IMR-90 (cell line): ENCODE measurements around the gene GAS6. TPM values are rescaled to one million over a fixed set of nuclear protein-coding genes. Genes with fewer than 3 reads are reported as not detected.

Experiments
- ATAC-seq: fragments of 200-7000 bp; cut with Tn5 transposase; 2 replicates; pipeline ENCODE4 v1.9.1; 2020; ENCODE audit warnings: low read depth, mild to moderate bottlenecking, moderate library complexity
- BruUV-seq: library from RNA; stranded (reverse); fragments of 400-500 nt; replicated peaks from 2 replicates; lab custom pipeline; 2021; lab: Mats Ljungman, UMichigan
- CTCF ChIA-PET: fragments of 300-600 bp; formaldehyde crosslinking; extraction: SDS; loops from one replicate; lab custom pipeline; 2021; ENCODE audit warnings: antibody characterized with exemption; lab: Yijun Ruan, JAX
- POLR2A ChIA-PET: fragments of 300-600 bp; sonication (Branson Sonifier 250); formaldehyde crosslinking; loops from one replicate; lab custom pipeline; 2022; ENCODE audit warnings: antibody characterized with exemption; ENCODE audit not compliant: unreplicated experiment; lab: Charles Lee
- DNase-seq: peaks from one replicate; pipeline ENCODE4 v3.0.0; 2013
- H2AFZ ChIP-seq: replicated peaks from 2 replicates; pipeline ENCODE3; 2013; ENCODE audit warnings: low read length, mild to moderate bottlenecking; ENCODE audit not compliant: poor library complexity
- H2AK5ac ChIP-seq: 2 replicates; pipeline ENCODE4 v1.6.1; 2013; ENCODE audit warnings: low read depth, low read length, inconsistent platforms
- H2AK9ac ChIP-seq: replicated peaks from 2 replicates; pipeline ENCODE3; 2013; ENCODE audit warnings: mild to moderate bottlenecking, low read depth, low read length, moderate library complexity; ENCODE audit not compliant: poor library complexity
- H2BK120ac ChIP-seq: 2 replicates; pipeline ENCODE4 v1.6.1; 2013; ENCODE audit warnings: low read depth, low read length, inconsistent platforms
- H2BK15ac ChIP-seq: 3 replicates; pipeline ENCODE4 v1.6.1; 2013; ENCODE audit warnings: low read depth, low read length, inconsistent platforms
- H2BK20ac ChIP-seq: 2 replicates; pipeline ENCODE4 v1.6.1; 2013; ENCODE audit warnings: low read depth, mild to moderate bottlenecking, inconsistent platforms, low read length, moderate library complexity
- H2BK5ac ChIP-seq: 2 replicates; pipeline ENCODE4 v1.6.1; 2013; ENCODE audit warnings: mild to moderate bottlenecking, low read depth, low read length, inconsistent platforms; ENCODE audit not compliant: poor library complexity, severe bottlenecking
- H3K14ac ChIP-seq: replicated peaks from 2 replicates; pipeline ENCODE4 v1.6.1; 2013; ENCODE audit warnings: low read depth, low read length, inconsistent platforms
- H3K18ac ChIP-seq: 2 replicates; pipeline ENCODE4 v1.6.1; 2013; ENCODE audit warnings: low read depth, low read length, control low read depth
- H3K23ac ChIP-seq: 2 replicates; pipeline ENCODE4 v1.6.1; 2013; ENCODE audit warnings: low read depth, low read length, inconsistent platforms
- H3K27ac ChIP-seq: 2 replicates; pipeline ENCODE4 v1.5.1; 2013; ENCODE audit warnings: mild to moderate bottlenecking, control low read depth, low read length; ENCODE audit not compliant: insufficient read depth
- H3K27me3 ChIP-seq: 2 replicates; pipeline ENCODE4 v1.6.1; 2013; ENCODE audit warnings: low read length; ENCODE audit not compliant: control insufficient read depth, insufficient read depth
- H3K36me3 ChIP-seq: 2 replicates; pipeline ENCODE4 v1.6.1; 2013; ENCODE audit warnings: low read length, mixed read lengths; ENCODE audit not compliant: control insufficient read depth, insufficient read depth
- H3K4ac ChIP-seq: 2 replicates; pipeline ENCODE4 v1.6.1; 2013; ENCODE audit warnings: low read depth, low read length, inconsistent platforms
- H3K4me1 ChIP-seq: 2 replicates; pipeline ENCODE4 v1.6.1; 2013; ENCODE audit warnings: low read length, mixed read lengths; ENCODE audit not compliant: control insufficient read depth, insufficient read depth
- H3K4me2 ChIP-seq: 2 replicates; pipeline ENCODE4 v1.6.1; 2013; ENCODE audit warnings: low read depth, mild to moderate bottlenecking, control low read depth, low read length, moderate library complexity
- H3K4me3 ChIP-seq: 2 replicates; pipeline ENCODE4 v1.5.1; 2013; ENCODE audit warnings: low read depth, mild to moderate bottlenecking, control low read depth, low read length, moderate library complexity; ENCODE audit not compliant: insufficient read depth
- H3K56ac ChIP-seq: 2 replicates; pipeline ENCODE4 v1.6.1; 2013; ENCODE audit warnings: low read length, inconsistent platforms; ENCODE audit not compliant: insufficient read depth; ENCODE audit errors: extremely low read depth
- H3K79me1 ChIP-seq, 2 experiments: 2 replicates each; pipeline ENCODE4 v1.6.1; 2013; ENCODE audit warnings: low read length in 2 of 2, inconsistent platforms in 1 of 2, low read depth in 1 of 2
- H3K9ac ChIP-seq: 2 replicates; pipeline ENCODE4 v1.6.1; 2013; ENCODE audit warnings: low read depth, low read length, control low read depth
- H3K9me1 ChIP-seq: 2 replicates; pipeline ENCODE4 v1.6.1; 2013; ENCODE audit warnings: low read length, inconsistent platforms; ENCODE audit not compliant: insufficient read depth
- H3K9me3 ChIP-seq: 2 replicates; pipeline ENCODE4 v1.6.1; 2013; ENCODE audit warnings: low read length; ENCODE audit not compliant: control insufficient read depth, insufficient read depth
- H4K20me1 ChIP-seq: 2 replicates; pipeline ENCODE4 v1.6.1; 2013; ENCODE audit warnings: low read length, inconsistent platforms; ENCODE audit not compliant: insufficient read depth
- H4K5ac ChIP-seq: 2 replicates; pipeline ENCODE4 v1.6.1; 2013; ENCODE audit warnings: mild to moderate bottlenecking, low read depth, low read length, control low read depth
- H4K8ac ChIP-seq, 2 experiments: 2 replicates each; pipeline ENCODE4 v1.6.1; 2013; ENCODE audit warnings: low read depth in 2 of 2, low read length in 2 of 2, control low read depth in 1 of 2, inconsistent platforms in 1 of 2
- H4K91ac ChIP-seq: 2 replicates; pipeline ENCODE4 v1.6.1; 2013; ENCODE audit warnings: low read depth, low read length, inconsistent platforms; ENCODE audit not compliant: insufficient read depth
- BHLHE40 ChIP-seq: fragments of 150-350 bp; IDR thresholded peaks from 2 replicates; pipeline ENCODE4 v1.6.1; 2016; ENCODE audit warnings: mild to moderate bottlenecking, low read depth, low read length
- CEBPB ChIP-seq: IDR thresholded peaks from 2 replicates; pipeline ENCODE4 v1.6.1; 2012; ENCODE audit warnings: low read depth, low read length, improper control_type of control experiment
- CHD1 ChIP-seq: IDR thresholded peaks from 2 replicates; pipeline ENCODE4 v1.6.1; 2012; ENCODE audit warnings: low read depth, low read length, improper control_type of control experiment
- ELK1 ChIP-seq: fragments of 150-350 bp; IDR thresholded peaks from 2 replicates; pipeline ENCODE4 v1.6.1; 2016; ENCODE audit warnings: low read depth, mild to moderate bottlenecking, low read length, moderate library complexity, borderline replicate concordance
- MAFK ChIP-seq: IDR thresholded peaks from 2 replicates; pipeline ENCODE4 v1.6.1; 2012; ENCODE audit warnings: low read depth, low read length, improper control_type of control experiment
- POLR2A ChIP-seq: IDR thresholded peaks from 2 replicates; pipeline ENCODE4 v1.6.1; 2012; ENCODE audit warnings: mild to moderate bottlenecking, low read depth, low read length
- SMC3 ChIP-seq: fragments of 150-350 bp; IDR thresholded peaks from 2 replicates; pipeline ENCODE4 v1.6.1; 2016; ENCODE audit warnings: low read depth, mild to moderate bottlenecking, antibody characterized with exemption, low read length, moderate library complexity
- USF2 ChIP-seq: fragments of 150-350 bp; IDR thresholded peaks from 2 replicates; pipeline ENCODE4 v1.6.1; 2017; ENCODE audit warnings: mild to moderate bottlenecking, antibody characterized with exemption, low read length, low read depth
- WGBS, 2 experiments: methylation state at CpG; one replicate each; pipeline versions ENCODE4 v1.1.5 to v1.1.7; 2013; ENCODE audit warnings: missing lambda C conversion rate in 2 of 2; ENCODE audit not compliant: insufficient read length in 1 of 2; ENCODE audit errors: extremely low coverage in 2 of 2; 5-methylcytosine and 5-hydroxymethylcytosine counted together
- dilution Hi-C: fragments of 300-500 bp; cut with HindIII; formaldehyde crosslinking; loops from one replicate; pipeline ENCODE4 v1.14.3; 2018; ENCODE audit warnings: low sequenced_read_pairs; ENCODE audit not compliant: unreplicated experiment
- in situ Hi-C: fragments of 300-500 bp; cut with MboI; formaldehyde crosslinking; loops from 3 replicates; pipeline ENCODE4 v1.14.3; 2019; ENCODE audit warnings: low sequenced_read_pairs, inconsistent platforms, mixed read lengths
- intact Hi-C: fragments of 100-400 bp; cut with micrococcal nuclease; formaldehyde crosslinking; loops from 2 replicates; pipeline ENCODE4 v1.10.0; 2022
- polyA plus RNA-seq, 3 experiments: library from polyadenylated mRNA; depleted of rRNA; stranded (reverse); fragments of >200 nt; gene quantifications; 2 replicates each; pipeline ENCODE4 v1.2.3, GENCODE V29; 2012; ENCODE audit warnings: low replicate concordance in 1 of 3
- total RNA-seq: library from RNA; depleted of rRNA; stranded (reverse); fragments of >200 nt; gene quantifications from 2 replicates; pipeline ENCODE4 v1.2.3, GENCODE V29; 2012

GAS6 gene
- total and polyA plus RNA-seq, 2 of the 4 experiments (the other 2 are of a cell fraction) = 220 to 823 TPM

DNA sequence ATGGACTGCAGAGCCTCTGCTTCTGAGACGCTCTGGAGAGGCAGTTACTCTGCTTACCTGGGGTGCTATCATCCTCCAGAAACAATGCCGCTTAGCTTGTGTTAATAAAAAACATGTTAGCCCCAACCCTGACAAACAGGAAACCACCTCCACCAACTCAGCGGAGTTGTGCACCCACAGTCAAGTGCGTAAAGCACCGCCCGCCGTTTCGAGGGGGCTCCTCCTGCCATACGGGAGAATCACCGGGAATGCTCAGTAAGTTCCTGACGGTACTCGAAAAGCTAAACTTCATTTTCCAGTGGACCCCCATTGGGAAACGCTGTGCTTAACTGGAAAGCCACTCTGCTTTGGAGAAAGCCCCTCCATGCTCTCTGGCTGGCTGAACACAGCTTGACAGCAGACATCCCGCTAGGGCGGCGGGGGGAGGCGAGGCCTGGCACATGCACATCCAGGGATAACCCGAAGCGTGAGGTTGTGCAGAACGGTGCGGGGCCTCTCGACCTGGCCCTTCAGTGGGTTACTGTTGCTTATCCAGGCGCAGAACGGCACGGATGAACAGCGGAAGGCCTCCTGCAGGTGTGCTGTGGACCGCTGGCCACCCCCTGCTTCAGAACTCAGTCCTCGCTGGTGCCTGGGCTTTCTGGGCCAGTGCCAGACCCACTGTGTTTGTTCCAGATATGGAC, 17.1 kb downstream of the GAS6 start:
- CTCF ChIA-PET = no interaction called here
- no peak overlapping the region for H2BK20ac ChIP-seq
- no peak overlapping the region for H3K56ac ChIP-seq
- peaks cover 24% of the 10 kb centered on the region for H3K4me1 ChIP-seq
- no peak overlapping the region for H3K4me2 ChIP-seq
- dilution Hi-C loops = no loop called here
- no peak for TF ChIP-seq POLR2A
- TF ChIP-seq BHLHE40 = no peak
- no peak for TF ChIP-seq ELK1
- TF ChIP-seq CEBPB = no peak
- TF ChIP-seq SMC3 = no peak
- TF ChIP-seq CHD1 = no peak
- no peak for TF ChIP-seq USF2
- no peak for TF ChIP-seq MAFK
- H2AK5ac ChIP-seq = no peak overlapping the region
- no peak overlapping the region for H3K9ac ChIP-seq
- H3K4me3 ChIP-seq = no peak overlapping the region
- H3K23ac ChIP-seq = no peak overlapping the region
- H4K5ac ChIP-seq = no peak overlapping the region
- H3K18ac ChIP-seq = no peak overlapping the region
- H3K27me3 ChIP-seq = no peaks in the 10 kb centered on the region
- POLR2A ChIA-PET = no interaction called here
- H3K27ac ChIP-seq = no peak overlapping the region
- peak overlapping the region; percentile 6 for H2AK9ac ChIP-seq
- H2BK120ac ChIP-seq = no peak overlapping the region
- no peak overlapping the region for H4K91ac ChIP-seq
- peaks cover 97% of the 10 kb centered on the region for H4K20me1 ChIP-seq
- in situ Hi-C loops = no loop called here
- no peak overlapping the region for H2BK15ac ChIP-seq
- DNase-seq (no peak), ATAC-seq (no peak)
- no peak overlapping the region for H3K4ac ChIP-seq
- H2AFZ ChIP-seq = no peak overlapping the region
- BruUV-seq = no TSS peak
- H3K36me3 ChIP-seq = peaks cover 59% of the 10 kb centered on the region
- H2BK5ac ChIP-seq = no peak overlapping the region
- no peaks in the 10 kb centered on the region for H3K9me3 ChIP-seq
- 92% methylated on average over 18 of the region's 28 CpGs; no CpG with 5 or more reads in 1 of the 2 experiments for WGBS, 2 experiments
- no peak overlapping the region for H3K14ac ChIP-seq
- intact Hi-C loops = no loop called here
- peak overlapping the region in 1 of 2 experiments; percentile 9; a peak in 1 of 4 replicates for H4K8ac ChIP-seq
- peaks cover 51 to 98% of the 10 kb centered on the region in 2 experiments for H3K79me1 ChIP-seq
- H3K9me1 ChIP-seq = peaks cover 46% of the 10 kb centered on the region
